ENCODE results near the gene NFIA. TPM values are rescaled to one million over a fixed set of nuclear protein-coding genes. Genes with fewer than 3 reads are reported as not detected.
A peak's percentile ranks its signal among the peaks of the same experiment; 100 is the strongest.

Gene NFIA
- total RNA-seq, 1 experiment from 2014 or later: 12.7 TPM

DNA sequence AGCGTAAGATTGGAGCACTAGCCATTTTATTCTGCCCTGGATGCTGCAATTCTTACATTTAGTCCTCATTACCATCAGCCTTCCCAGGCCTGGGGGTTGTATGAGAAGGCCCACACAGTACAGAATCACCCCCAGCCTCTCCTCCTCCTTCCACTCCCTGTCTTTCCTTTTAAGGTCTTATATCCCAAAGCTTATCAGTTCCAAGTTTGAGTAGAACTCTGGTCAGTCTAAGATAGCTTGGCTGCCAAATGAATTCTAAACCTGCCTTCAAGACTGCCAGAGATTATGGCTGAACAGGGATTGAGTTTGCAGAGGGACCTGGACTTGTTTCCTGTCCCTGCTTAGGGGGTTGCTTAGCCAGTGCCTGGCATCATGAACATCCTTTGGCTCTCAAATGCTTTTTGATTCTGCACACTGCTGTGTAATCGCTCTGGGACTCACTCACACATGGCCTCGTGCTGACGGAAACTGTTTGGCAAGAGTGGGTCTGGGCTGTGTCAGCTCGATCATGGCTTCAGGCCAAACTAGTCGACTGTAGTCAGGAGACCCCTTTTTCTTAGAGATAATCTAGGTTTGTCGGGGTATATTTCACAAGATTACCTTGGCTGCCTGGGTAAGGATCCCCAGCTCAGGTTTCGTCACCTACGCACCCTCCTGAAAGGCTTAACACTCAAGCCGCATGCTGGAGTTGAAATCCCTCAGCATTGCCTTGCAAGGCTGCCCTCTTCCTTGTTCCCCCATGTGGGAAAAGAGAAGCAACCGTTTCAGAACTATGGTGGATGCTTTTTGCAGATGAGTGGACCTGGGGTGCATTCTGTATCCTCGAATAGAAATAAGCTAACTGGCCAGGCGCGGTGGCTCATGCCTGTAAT is 252.6 kb downstream of the NFIA start:
- intact Hi-C loops (cut with micrococcal nuclease): loop anchor here (5.0 kb wide), 2 partner anchors 93 to 488 kb away; no protein-coding TSS in a partner anchor
- H2AFZ ChIP-seq (ENCODE audit: low read length): no peak overlapping the region
- no peak overlapping the region for H3K27ac ChIP-seq (ENCODE audit: low read length)
- no peaks in the 10 kb centered on the region for H3K36me3 ChIP-seq (ENCODE audit: low read depth, low read length)
- CTCF ChIA-PET: no interaction called here
- no peak overlapping the region for H3K9ac ChIP-seq (ENCODE audit: low read length)
- peaks cover 35% of the 10 kb centered on the region for H3K4me1 ChIP-seq (ENCODE audit: insufficient read depth, low read length)
- no peaks in the 10 kb centered on the region for H3K9me3 ChIP-seq (ENCODE audit: low read length)
- H3K79me2 ChIP-seq (ENCODE audit: low read length): no peaks in the 10 kb centered on the region
- no peak for DNase-seq
- TF ChIP-seq EZH2phosphoT487 (IDR thresholded peaks at IDR 0.05; ENCODE audit: borderline replicate concordance, low read length): no peak
- TF ChIP-seq, protein P1, sequence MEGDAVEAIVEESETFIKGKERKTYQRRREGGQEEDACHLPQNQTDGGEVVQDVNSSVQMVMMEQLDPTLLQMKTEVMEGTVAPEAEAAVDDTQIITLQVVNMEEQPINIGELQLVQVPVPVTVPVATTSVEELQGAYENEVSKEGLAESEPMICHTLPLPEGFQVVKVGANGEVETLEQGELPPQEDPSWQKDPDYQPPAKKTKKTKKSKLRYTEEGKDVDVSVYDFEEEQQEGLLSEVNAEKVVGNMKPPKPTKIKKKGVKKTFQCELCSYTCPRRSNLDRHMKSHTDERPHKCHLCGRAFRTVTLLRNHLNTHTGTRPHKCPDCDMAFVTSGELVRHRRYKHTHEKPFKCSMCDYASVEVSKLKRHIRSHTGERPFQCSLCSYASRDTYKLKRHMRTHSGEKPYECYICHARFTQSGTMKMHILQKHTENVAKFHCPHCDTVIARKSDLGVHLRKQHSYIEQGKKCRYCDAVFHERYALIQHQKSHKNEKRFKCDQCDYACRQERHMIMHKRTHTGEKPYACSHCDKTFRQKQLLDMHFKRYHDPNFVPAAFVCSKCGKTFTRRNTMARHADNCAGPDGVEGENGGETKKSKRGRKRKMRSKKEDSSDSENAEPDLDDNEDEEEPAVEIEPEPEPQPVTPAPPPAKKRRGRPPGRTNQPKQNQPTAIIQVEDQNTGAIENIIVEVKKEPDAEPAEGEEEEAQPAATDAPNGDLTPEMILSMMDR (conservative IDR thresholded peaks at IDR 0.05; ENCODE audit: low read depth, low read length): no peak
- no peak for TF ChIP-seq EZH2 (IDR thresholded peaks at IDR 0.05; ENCODE audit: low read length, unreplicated experiment)
- no peaks in the 10 kb centered on the region for H3K9me2 ChIP-seq (replicated peaks; ENCODE audit: low read length)
- no peaks in the 10 kb centered on the region for H3F3A ChIP-seq (ENCODE audit: low read length, unreplicated experiment)
- H3K27me3 ChIP-seq (ENCODE audit: low read length): no peaks in the 10 kb centered on the region
- BruUV-seq (replicated peaks): no TSS peak
- H4K20me1 ChIP-seq (ENCODE audit: low read length): no peaks in the 10 kb centered on the region
- no peak for ATAC-seq
- no peak overlapping the region for H3K4me3 ChIP-seq (ENCODE audit: low read length)
- H3K4me2 ChIP-seq (ENCODE audit: low read length): no peak overlapping the region
- POLR2A ChIA-PET (ENCODE audit: unreplicated experiment): no interaction called here

DNA sequence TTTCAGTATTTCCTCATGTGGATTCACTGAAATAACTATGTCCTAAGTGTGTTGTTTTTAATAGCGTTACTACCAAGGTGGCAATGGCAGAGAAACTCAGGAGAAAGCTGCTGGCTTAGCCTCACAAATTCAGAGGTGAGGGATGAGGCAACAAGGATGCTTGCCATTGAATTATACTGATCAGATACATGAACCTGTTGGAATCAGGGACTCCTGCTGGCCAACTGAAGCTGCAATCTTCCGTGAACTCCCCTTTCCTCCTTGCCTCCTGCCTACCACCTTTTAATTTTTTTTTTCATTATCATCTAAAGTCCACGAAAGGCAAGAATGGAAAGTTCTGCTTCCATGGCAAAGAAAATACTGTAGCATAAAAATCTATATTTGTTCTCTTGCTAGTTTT is 254.7 kb downstream of the NFIA start:
- H2AFZ ChIP-seq (ENCODE audit: low read length): no peak overlapping the region
- TF ChIP-seq, protein P1 (conservative IDR thresholded peaks at IDR 0.05; ENCODE audit: low read depth, low read length): peak; percentile 48; the same call in 1 of the 2 replicates
- TF ChIP-seq EZH2phosphoT487 (IDR thresholded peaks at IDR 0.05; ENCODE audit: borderline replicate concordance, low read length): no peak
- H3K27ac ChIP-seq (ENCODE audit: low read length): peak overlapping the region; percentile 67
- H3K9me3 ChIP-seq (ENCODE audit: low read length): no peaks in the 10 kb centered on the region
- intact Hi-C loops (cut with micrococcal nuclease): loop anchor here (5.0 kb wide), 2 partner anchors 95 to 490 kb away; no protein-coding TSS in a partner anchor
- H3K79me2 ChIP-seq (ENCODE audit: low read length): no peaks in the 10 kb centered on the region
- no peaks in the 10 kb centered on the region for H3K9me2 ChIP-seq (replicated peaks; ENCODE audit: low read length)
- BruUV-seq (replicated peaks): no TSS peak
- DNase-seq: peak; percentile 24
- no peaks in the 10 kb centered on the region for H3K36me3 ChIP-seq (ENCODE audit: low read depth, low read length)
- H3K27me3 ChIP-seq (ENCODE audit: low read length): no peaks in the 10 kb centered on the region
- H3K4me3 ChIP-seq (ENCODE audit: low read length): no peak overlapping the region
- H3F3A ChIP-seq (ENCODE audit: low read length, unreplicated experiment): no peaks in the 10 kb centered on the region
- H3K9ac ChIP-seq (ENCODE audit: low read length): no peak overlapping the region
- ATAC-seq: no peak
- H3K4me2 ChIP-seq (ENCODE audit: low read length): peak overlapping the region; percentile 88
- CTCF ChIA-PET: interaction anchor here (0.6 to 1.4 kb wide), 3 partner anchors 9 to 638 kb away, joined by 3 to 9 read pairs (median 3); no protein-coding TSS in a partner anchor
- POLR2A ChIA-PET (ENCODE audit: unreplicated experiment): interaction anchor here (0.6 kb wide), 1 partner anchor 157 kb away, joined by 13 read pairs; no protein-coding TSS in a partner anchor
- no peaks in the 10 kb centered on the region for H4K20me1 ChIP-seq (ENCODE audit: low read length)
- peaks cover 27% of the 10 kb centered on the region for H3K4me1 ChIP-seq (ENCODE audit: insufficient read depth, low read length)

Data from PC-3 (cell line).